WI38 (cell line): ENCODE data around the gene ZNF335.
A peak's percentile ranks its signal among the peaks of the same experiment; 100 is the strongest.

Experiments
- H3K4me3 ChIP-seq: 2 replicates; pipeline ENCODE4 v1.5.1; 2011; ENCODE audit warnings: low read depth, mild to moderate bottlenecking, control low read depth, low read length
- CTCF ChIP-seq: IDR thresholded peaks from 2 replicates; pipeline ENCODE4 v1.5.1; 2012; ENCODE audit warnings: low read depth, mild to moderate bottlenecking, control low read depth, low read length

ZNF335 gene

GRCh38 chr20:45918779-45919537 is 53.0 kb downstream of the ZNF335 start:
- no peak for TF ChIP-seq CTCF

GRCh38 chr20:45918182-45918737 is 53.7 kb downstream of the ZNF335 start:
- H3K4me3 ChIP-seq, result no peak overlapping the region
- TF ChIP-seq CTCF, result no peak

More at GRCh38 chr20:45918779-45919537, 53.0 kb downstream of the ZNF335 start:
- H3K4me3 ChIP-seq, result no peak overlapping the region

GRCh38 chr20:45917790-45918141 is 54.2 kb downstream of the ZNF335 start:
- no peak for TF ChIP-seq CTCF
- no peak overlapping the region for H3K4me3 ChIP-seq

GRCh38 chr20:45913116-45913515 is 58.9 kb downstream of the ZNF335 start:
- no peak for TF ChIP-seq CTCF
- H3K4me3 ChIP-seq, result no peak overlapping the region

- TF ChIP-seq CTCF, result no peak
- peak overlapping the region; percentile 49 for H3K4me3 ChIP-seq
Observed at GRCh38 chr20:45912344-45912682, 59.7 kb downstream of the ZNF335 start.

- TF ChIP-seq CTCF, result no peak
- peak within 1 kb of the TSS; percentile 49 for H3K4me3 ChIP-seq
Observed at GRCh38 chr20:45911486-45912343, 60.3 kb downstream of the ZNF335 start, which contains the start of gene PLTP. Gene PLTP, minus strand, starts transcription at chr20:45912155. Its CDS starts 703 bp downstream, at chr20:45911452.
